Measurements from ENCODE around the gene GAPDHS. TPM values are rescaled to one million over a fixed set of nuclear protein-coding genes. Genes with fewer than 3 reads are reported as not detected.

GAPDHS gene
- total RNA-seq, 4 donors from 2014 or later = 0.54 TPM; not detected in 3

DNA sequence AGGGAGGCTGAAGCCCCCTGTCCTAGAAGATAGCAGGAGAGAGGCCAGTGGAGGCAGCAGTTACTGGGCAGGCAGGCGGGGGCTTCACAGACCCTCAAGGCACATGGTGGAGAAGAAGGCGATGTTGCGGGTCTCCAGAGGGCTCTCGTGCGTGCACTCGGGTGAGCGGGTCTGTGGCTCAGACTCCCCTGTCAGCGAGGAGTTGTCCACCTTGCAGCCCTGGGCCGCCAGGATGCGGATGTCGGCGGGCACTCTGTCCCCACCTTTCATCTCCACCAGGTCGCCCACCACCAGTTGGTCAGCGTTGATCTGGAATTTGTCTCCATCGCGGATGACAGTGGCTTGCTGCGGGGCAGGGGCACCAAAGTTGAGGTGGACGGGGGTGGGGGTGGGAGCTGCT, 27.0 kb downstream of the GAPDHS start:
- DNase-seq = no peak
- Histone ChIP-seq H3K27me3 (no peaks in the 10 kb centered on the region), H3K36me3 (no peaks in the 10 kb centered on the region), H3K9me3 (peaks cover 0 to 4% (median 0%) of the 10 kb centered on the region in 4 donors), H3K4me3 (no peak overlapping the region), H3K27ac (no peak overlapping the region), H3K4me1 (peaks cover 0 to 12% (median 5%) of the 10 kb centered on the region in 4 donors)
- TF ChIP-seq, protein P1, sequence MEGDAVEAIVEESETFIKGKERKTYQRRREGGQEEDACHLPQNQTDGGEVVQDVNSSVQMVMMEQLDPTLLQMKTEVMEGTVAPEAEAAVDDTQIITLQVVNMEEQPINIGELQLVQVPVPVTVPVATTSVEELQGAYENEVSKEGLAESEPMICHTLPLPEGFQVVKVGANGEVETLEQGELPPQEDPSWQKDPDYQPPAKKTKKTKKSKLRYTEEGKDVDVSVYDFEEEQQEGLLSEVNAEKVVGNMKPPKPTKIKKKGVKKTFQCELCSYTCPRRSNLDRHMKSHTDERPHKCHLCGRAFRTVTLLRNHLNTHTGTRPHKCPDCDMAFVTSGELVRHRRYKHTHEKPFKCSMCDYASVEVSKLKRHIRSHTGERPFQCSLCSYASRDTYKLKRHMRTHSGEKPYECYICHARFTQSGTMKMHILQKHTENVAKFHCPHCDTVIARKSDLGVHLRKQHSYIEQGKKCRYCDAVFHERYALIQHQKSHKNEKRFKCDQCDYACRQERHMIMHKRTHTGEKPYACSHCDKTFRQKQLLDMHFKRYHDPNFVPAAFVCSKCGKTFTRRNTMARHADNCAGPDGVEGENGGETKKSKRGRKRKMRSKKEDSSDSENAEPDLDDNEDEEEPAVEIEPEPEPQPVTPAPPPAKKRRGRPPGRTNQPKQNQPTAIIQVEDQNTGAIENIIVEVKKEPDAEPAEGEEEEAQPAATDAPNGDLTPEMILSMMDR (IDR thresholded peaks at IDR 0.05) = no peak
- no peak for TF ChIP-seq POLR2A (IDR thresholded peaks at IDR 0.05)

DNA sequence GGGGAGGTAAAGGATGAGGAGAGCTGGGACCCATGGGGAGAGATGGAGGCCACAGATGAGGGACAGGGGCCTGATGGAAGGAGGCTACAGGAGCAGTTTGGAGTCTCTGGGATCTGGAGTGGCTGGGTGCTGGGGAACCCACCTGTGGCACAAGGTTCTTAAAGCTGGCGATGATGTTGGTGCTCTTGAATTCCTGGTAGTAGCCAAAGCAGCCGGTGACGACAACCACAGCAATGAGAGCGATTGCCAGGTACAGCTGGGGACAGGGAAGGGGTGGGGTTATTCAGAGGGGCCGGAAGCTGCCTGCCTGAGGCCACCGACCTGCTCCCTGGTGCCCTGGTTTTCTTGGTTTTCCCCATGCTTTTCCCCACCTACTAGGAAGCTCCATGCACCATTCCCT, 27.4 kb downstream of the GAPDHS start:
- Histone ChIP-seq H3K27me3 (no peaks in the 10 kb centered on the region), H3K4me3 (no peak overlapping the region), H3K9me3 (peaks cover 0 to 4% (median 0%) of the 10 kb centered on the region in 4 donors), H3K36me3 (no peaks in the 10 kb centered on the region), H3K27ac (no peak overlapping the region), H3K4me1 (peaks cover 0 to 12% (median 5%) of the 10 kb centered on the region in 4 donors)
- TF ChIP-seq, protein P1 (IDR thresholded peaks at IDR 0.05) = no peak
- TF ChIP-seq POLR2A (IDR thresholded peaks at IDR 0.05) = no peak
- DNase-seq = no peak

DNA sequence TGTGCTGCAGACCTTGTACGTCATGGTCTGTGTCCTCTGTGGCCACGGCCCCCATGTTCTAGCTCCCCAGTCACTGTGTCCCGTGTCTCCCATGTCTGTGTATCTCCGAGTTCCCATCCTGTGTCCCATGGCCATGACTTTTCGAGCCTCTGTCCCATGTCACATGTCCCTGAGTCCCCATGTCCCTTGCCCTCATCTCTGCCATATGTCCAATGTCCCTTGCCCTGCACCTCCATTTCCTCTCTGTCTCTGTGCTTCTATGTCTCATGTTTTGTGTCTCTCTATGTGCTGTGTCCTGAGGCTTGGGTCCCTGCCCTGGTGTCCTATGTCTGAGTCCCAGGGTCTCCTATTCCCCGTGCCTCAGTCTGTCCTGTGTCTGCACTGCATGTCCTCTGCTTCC, 28.2 kb downstream of the GAPDHS start:
- no peak overlapping the region for H3K4me3 ChIP-seq
- H3K27ac ChIP-seq = no peak overlapping the region
- peaks cover 0 to 4% (median 0%) of the 10 kb centered on the region in 4 donors for H3K9me3 ChIP-seq
- no peaks in the 10 kb centered on the region for H3K36me3 ChIP-seq
- no peak for DNase-seq
- H3K27me3 ChIP-seq = no peaks in the 10 kb centered on the region
- H3K4me1 ChIP-seq = peaks cover 0 to 12% (median 5%) of the 10 kb centered on the region in 4 donors
- TF ChIP-seq, protein P1 (IDR thresholded peaks at IDR 0.05) = no peak
- TF ChIP-seq POLR2A (IDR thresholded peaks at IDR 0.05) = no peak

DNA sequence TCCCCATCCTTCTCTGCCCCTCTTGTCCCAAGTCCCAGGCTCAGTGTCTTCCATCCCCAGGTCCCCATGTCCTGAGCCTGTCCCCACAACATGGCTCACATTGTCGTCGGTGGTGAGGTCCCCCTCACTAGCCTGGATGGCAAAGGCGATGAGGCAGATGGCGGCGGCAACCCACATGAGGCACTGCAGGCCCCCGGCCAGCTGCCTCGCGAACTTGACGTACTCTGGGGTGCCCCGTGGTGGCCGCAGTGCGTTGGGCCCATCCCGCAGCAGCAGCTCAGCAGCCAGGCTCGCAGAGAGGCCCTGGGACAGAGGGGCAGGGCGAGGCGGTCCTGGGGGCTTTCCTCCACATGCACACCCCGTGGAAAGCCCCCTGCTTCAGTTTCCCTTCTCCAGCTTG, 29.1 kb downstream of the GAPDHS start:
- H3K4me1 ChIP-seq = peaks cover 0 to 12% (median 5%) of the 10 kb centered on the region in 4 donors

DNA sequence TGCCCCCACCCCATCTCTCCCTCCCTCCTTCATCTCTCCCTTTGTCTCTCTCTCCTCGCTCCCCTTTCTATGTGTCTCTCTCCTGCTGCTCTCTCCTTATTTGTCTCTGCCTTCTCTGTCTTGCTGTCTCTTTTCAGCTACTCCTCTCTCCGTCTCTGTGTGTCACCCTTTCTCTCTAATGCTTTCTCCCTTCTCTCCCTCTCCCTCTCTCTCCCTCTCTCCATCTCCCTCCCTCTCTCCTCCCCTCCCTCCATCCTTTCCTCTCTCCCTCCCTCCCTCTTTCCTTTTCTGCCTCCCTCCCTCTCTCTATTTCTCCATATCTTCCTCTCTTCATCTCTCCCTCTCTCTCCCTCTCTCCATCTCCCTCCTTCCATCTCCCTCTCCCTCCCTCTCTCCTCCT, 29.5 kb downstream of the GAPDHS start:
- no peak overlapping the region for H3K4me3 ChIP-seq
- H3K36me3 ChIP-seq = no peaks in the 10 kb centered on the region
- no peak overlapping the region for H3K27ac ChIP-seq
- peaks cover 0 to 4% (median 0%) of the 10 kb centered on the region in 4 donors for H3K9me3 ChIP-seq
- H3K4me1 ChIP-seq = peaks cover 0 to 12% (median 4%) of the 10 kb centered on the region in 4 donors
- TF ChIP-seq, protein P1 (IDR thresholded peaks at IDR 0.05) = no peak
- no peak for TF ChIP-seq POLR2A (IDR thresholded peaks at IDR 0.05)
- no peaks in the 10 kb centered on the region for H3K27me3 ChIP-seq
- DNase-seq = no peak

More for the DNA sequence above, 29.1 kb downstream of the GAPDHS start:
- Histone ChIP-seq H3K27ac (no peak overlapping the region), H3K27me3 (no peaks in the 10 kb centered on the region), H3K4me3 (no peak overlapping the region), H3K36me3 (no peaks in the 10 kb centered on the region), H3K9me3 (peaks cover 0 to 4% (median 0%) of the 10 kb centered on the region in 4 donors)
- no peak for DNase-seq
- TF ChIP-seq, protein P1 (IDR thresholded peaks at IDR 0.05) = no peak
- no peak for TF ChIP-seq POLR2A (IDR thresholded peaks at IDR 0.05)
